Inflammatory macrophage treated with lipopolysaccharide for 4 hours (primary cell): Measurements from ENCODE around the gene APOBEC3F.
"Not testable (repeated sequence)": the region's sequence is repeated elsewhere in the genome, so short reads cannot be mapped to it uniquely, and the experiment has no call there.

Experiments
- DNase-seq: peaks from one replicate; pipeline ENCODE4 v3.0.0-alpha.2; 2020

APOBEC3F gene

DNA sequence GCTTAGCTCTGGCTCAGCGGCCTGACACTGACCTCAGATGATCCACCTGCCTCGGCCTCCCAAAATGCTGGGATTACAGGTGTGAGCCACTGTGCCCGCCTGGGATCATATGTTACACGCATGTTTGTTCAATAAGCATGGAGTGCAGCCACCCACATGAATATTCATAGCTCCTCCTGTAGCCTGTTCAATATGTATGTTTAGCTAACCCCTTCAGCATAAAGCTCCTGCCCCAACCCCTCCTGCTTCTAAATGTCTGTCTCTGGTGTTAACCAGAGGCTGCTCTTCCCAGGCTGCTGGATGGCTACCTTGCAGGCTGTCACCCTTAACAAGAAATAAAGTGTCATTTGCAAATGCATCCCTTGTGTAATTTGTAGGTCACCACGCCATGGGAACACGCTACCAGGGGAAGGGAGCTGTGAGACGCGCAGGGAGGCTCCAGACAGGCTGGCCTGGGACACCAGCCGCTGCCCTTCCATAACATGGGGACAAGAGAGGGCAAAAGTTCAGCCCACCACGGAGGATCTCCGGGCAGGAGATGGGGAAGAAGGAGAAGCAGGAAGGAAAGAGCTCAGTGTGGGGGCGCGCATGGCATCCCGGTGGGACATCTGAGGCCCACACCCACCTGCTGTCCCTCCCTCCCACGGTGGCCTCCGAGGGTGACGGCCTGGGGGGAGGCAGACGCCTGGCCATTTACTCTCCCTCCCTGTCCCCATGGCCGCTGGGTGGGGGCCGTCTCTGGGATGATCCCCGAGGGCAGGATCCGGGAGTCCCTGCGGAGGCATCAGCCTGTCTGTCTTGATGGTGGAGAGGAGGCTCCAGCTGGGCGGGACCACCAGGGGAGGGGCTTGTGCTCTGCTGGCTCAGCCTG lies 35.7 kb downstream of the APOBEC3F start:
- DNase-seq = not testable (repeated sequence)

DNA sequence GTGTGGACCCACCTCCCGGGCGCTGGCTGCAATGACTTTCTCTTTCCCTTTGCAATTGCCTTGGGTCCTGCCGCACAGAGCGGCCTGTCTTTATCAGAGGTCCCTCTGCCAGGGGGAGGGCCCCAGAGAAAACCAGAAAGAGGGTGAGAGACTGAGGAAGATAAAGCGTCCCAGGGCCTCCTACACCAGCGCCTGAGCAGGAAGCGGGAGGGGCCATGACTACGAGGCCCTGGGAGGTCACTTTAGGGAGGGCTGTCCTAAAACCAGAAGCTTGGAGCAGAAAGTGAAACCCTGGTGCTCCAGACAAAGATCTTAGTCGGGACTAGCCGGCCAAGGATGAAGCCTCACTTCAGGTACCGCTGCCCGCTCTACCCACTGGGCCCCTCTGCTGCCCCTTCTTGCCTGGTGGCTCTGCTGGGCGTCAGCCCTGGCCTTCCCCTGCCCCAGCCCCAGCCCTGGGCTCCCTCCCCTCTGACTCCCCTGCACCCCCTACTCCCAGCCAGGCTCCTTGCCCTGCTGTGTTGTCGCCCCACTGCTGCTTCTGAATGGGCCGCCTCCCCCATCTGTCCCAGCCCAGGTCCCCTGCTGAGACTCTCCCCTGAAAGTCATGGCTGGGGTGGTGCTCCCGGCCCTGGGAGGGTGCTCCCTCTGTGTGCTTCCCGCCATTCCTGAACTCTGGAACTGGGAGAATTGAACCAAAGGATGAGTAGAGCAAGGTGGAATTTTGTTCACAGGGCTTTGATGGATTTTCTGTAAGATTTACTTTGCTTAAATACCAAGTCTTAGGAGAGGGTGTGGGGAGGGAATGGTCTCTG lies 36.6 kb downstream of the APOBEC3F start, which contains the start of gene APOBEC3G:
APOBEC3G (plus strand) TSS at position 250 of the 815 bp plus-strand sequence; CDS start at position 337, 87 bp downstream.
- peak; percentile 91 for DNase-seq

DNA sequence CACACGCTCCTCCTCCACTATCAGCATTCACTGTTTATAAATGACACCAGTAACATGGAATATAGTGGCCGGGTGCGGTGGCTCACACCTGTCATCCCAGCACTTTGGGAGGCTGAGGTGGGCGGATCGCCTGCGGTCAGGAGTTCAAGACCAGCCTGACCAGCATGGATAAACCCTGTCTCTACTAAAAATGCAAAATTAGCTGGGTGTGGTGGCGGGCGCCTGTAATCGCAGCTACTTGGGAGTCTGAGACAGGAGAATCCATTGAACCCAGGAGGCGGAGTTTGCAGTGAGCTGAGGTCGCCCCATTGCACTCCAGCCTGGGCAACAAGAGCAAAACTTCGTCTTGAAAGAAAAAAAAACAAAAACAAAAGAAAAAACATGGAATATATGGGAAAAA lies 37.2 kb downstream of the APOBEC3F start:
- not testable (repeated sequence) for DNase-seq

GRCh38 chr22:39078329-39078728 lies 37.7 kb downstream of the APOBEC3F start:
- DNase-seq = no peak

DNA sequence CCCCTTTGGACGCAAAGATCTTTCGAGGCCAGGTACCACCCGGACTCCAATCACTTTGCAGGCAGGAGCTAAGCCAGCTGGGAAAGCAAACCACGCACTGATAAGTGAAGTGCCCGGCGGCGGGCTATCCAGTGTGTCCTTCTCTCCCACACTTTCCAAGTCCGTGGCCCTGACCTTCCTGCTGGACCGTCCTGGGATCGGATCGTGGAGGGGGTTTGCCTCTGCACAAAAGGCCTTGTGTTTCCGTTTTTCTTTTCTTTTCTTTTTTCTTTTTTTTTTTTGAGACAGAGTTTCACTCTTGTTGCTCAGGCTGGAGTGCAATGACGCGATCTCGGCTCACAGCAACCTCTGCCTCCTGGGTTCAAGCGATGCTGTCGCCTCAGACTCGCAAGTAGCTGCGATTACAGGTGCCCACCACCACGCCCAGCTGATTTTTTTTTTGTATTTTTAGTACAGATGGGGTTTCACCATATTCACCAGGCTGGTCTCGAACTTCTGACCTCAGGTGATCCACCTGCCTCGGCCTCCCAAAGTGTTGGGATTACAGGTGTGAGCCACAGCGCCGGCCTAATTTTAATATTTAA lies 38.5 kb downstream of the APOBEC3F start:
- DNase-seq = not testable (repeated sequence)

- DNase-seq = no peak
These were observed 39.5 kb downstream of the APOBEC3F start for GRCh38 chr22:39080052-39080762.

GRCh38 chr22:39081016-39081415 lies 40.4 kb downstream of the APOBEC3F start:
- DNase-seq = no peak

DNA sequence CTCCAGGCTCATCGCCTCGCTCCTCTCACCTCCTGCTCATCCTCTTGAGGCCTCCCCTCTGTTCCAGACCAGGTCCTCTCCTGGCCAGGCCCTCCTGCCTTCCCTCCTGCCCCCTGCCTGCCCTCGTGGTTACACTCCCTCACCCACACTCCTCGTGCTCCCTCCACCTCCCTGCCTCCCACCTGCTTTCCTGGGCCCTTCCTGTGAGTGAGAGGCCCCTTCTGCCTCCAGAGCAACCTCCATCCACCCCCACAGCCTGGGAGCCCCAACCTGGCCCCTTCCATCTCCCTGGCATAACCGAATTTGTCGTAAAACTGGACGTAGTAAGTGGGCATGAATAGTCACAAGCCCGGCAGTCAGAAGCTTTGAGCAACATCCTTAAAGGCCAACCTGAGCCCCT lies 40.9 kb downstream of the APOBEC3F start:
- DNase-seq = no peak

DNA sequence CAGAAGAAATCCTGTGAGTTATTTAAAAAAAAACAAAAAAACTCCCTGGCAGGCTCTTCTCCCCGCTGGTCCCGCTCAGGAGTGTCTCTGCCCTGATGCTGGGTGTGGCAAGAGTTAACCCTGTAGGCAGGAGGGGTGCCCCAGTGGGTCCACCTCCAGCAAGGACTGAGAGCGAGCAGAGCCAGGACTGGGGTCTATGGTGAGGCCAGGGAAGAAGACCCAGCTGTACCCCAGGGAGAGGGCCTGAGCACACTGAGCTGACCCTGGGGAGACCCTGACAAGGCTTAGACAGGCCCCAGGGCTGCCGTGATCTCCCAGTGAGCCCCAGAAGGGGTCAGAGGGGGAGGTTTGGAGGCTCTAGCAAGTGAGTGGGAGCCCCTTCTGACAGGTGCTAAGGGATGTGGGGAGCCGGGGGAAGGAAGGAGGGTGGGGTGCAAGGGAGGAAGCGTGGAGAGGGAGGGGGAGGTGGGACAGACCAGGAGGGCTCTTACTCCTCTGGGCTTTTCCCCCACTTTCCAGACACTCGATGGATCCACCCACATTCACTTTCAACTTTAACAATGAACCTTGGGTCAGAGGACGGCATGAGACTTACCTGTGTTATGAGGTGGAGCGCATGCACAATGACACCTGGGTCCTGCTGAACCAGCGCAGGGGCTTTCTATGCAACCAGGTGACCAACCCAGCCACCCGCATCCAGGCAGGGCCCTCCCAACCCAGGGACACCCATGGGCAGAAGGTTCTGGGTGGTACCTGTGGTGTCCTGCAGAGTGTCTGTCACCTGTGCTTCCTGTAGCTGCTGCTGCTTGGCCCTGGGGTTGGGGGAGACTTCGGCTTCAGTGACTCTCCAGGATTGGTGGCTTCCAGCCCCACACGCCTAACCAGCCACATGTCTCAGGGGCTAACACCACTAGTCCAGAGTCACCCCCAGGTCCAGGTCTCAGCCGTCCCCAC lies 42.8 kb downstream of the APOBEC3F start:
- DNase-seq = no peak

DNA sequence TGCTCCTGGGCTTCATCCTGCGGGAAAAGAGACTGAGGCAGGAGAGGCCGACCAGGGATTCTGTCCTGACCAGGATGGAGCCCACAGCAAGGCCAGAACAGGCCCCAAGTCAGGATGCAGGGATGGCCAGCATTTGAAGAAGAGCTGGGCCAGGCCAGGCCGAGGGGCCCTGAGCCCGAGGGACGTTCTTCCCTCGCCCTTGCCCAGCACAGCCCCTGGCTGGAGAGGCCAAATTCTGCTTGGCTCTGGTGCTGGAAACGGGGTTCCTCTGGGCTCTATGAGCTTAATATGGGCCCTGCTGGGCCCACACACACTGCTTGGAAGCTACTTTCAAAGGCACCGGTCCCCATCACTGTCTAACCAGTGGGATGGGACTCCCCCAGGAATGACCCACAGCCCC lies 44.0 kb downstream of the APOBEC3F start:
- no peak for DNase-seq

GRCh38 chr22:39087098-39087497 lies 46.4 kb downstream of the APOBEC3F start:
- no peak for DNase-seq

DNA sequence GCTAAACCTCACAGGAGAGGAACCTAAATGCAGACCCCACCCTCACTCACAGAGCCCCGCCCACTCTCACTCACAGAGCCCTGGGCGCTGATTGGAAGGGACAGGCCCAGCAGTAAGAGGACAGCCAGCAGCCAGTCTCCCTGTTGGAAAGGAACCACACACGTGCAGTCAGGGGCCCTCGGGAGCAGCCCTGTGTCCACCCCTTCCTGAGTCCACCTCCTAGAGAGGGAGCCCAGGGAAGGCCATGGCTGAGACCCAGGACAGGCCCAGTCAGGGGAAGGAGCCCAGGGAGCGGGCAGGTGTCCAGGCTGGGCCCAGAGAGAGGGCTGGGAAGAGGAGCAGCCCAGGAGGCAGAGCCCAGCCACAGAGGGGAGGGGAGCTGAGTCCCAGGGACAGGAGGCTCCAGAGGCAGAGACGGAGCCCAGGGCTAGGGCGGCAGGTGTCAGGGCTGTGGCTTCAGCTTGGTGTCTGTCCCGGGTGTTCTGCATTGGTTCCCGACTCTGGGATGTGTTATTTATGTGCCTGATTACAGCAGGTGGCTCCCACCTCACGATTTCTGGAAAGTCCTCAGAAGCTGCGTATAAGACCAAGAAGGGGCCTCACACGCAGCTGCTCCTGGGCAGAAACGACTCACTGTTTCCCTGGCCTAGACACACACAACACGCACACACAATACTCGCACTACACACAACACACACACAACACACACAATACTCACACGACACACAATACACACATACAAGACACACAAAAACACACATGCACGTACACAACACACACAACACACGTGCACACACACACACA lies 47.4 kb downstream of the APOBEC3F start:
- no peak for DNase-seq

GRCh38 chr22:39088685-39089032 lies 48.0 kb downstream of the APOBEC3F start:
- DNase-seq = no peak

GRCh38 chr22:39089928-39090327 lies 49.3 kb downstream of the APOBEC3F start:
- no peak for DNase-seq

GRCh38 chr22:39090426-39091064 lies 49.9 kb downstream of the APOBEC3F start:
- DNase-seq = no peak

- no peak for DNase-seq
These were observed 50.7 kb downstream of the APOBEC3F start for GRCh38 chr22:39091126-39092081.

DNA sequence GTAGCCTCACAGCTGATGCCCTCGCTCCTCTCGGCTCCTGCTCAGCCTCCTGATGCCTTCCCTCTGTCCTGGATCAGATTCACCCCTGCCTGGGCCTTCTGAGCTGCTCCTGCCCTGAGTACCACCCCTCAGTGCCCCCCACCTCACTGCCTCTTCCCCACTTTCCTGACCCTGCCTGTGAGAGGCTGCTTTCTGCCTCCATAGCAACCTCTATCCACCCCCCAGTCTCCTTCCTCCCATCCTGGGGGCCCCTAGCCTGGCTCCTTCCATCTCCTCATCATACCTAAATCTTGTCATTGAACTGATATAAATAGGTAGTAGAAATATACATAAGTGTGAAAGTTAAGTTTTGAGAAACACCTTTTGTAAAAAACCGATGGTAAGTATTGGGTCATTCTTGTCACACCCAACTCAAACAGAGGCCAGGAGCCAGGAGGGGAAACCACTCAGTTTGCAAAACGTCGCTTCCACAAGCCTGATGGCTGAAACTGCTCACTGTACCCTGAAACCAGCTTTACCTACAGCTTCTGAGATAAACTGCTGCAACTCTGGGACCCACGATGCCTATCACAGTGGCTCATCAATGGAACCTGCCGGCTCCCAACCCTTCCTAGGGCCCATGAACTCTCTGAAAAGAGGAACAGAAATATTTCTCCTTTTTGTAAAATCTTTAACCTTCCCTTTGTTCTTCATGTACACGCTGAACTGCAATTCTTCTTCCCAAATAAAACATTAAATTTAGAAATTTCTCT lies 51.6 kb downstream of the APOBEC3F start:
- DNase-seq = no peak

GRCh38 chr22:39094717-39095389 lies 54.2 kb downstream of the APOBEC3F start:
- no peak for DNase-seq
